Measurements from ENCODE around the gene TPP1. TPM values are rescaled to one million over a fixed set of nuclear protein-coding genes. Genes with fewer than 3 reads are reported as not detected.

Gene TPP1
- total RNA-seq, 1 donor from 2014 or later: 15.7 TPM

DNA sequence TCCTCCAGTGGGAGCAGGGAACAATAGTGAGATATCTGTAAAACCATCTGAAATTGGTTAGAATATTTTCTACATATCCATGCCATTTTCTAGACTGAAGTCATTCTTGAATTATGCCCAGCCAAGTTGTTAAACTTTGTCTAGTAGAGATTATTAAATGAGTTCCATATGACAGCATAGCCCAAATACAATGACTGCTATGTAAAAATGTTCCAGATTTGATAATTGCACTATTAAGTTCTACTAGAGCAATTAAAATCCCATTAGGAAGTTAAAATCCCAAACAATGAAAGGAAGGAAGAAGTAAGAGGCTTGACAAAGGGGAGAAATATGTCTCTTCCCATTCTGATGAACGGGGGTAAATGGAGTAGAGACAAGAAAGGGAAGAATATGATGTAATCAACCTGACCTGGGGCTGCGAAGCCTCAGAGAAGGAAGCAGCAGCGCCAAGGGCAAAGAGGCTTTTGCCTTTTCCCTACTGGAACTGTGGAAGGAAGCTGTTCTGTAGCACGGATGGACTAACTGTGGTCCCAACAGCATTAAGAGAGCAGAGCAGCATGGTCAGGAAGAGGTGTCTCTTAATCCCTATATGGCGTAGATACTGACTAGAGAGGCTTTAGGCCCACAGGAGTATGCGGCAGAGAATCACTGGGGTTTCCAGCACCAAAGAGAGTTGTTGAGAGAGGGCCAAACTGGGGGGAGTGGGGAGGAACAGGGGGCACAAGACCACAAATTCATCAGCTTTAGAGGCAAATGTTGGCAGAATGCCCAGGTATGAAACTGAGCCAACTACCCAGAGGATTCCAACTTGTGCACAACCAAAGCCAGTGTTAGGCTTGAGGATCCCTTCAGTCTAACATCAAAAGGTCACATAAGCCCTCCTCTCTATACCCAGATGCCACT is 42.5 kb downstream of the TPP1 start:
- Histone ChIP-seq H3K27ac (ENCODE audit: low read depth, low read length) (peak overlapping the region; percentile 9), H3K36me3 (ENCODE audit: control insufficient read depth in 3 of 3, insufficient read depth in 3 of 3, low read length in 3 of 3) (peaks cover 0 to 8% (median 0%) of the 10 kb centered on the region in 3 donors), H3K9me3 (ENCODE audit: control insufficient read depth in 3 of 3, low read length in 3 of 3) (no peaks in the 10 kb centered on the region), H3K4me3 (ENCODE audit: low read length in 3 of 3) (no peak overlapping the region), H3K27me3 (ENCODE audit: control insufficient read depth in 3 of 3, insufficient read depth in 3 of 3, low read length in 3 of 3) (no peaks in the 10 kb centered on the region), H3K4me1 (ENCODE audit: control insufficient read depth in 3 of 3, insufficient read depth in 3 of 3, low read length in 3 of 3) (peaks cover 0 to 15% (median 7%) of the 10 kb centered on the region in 3 donors), H3K9ac (ENCODE audit: low read depth in 1 of 3, low read length in 3 of 3) (no peak overlapping the region)

DNA sequence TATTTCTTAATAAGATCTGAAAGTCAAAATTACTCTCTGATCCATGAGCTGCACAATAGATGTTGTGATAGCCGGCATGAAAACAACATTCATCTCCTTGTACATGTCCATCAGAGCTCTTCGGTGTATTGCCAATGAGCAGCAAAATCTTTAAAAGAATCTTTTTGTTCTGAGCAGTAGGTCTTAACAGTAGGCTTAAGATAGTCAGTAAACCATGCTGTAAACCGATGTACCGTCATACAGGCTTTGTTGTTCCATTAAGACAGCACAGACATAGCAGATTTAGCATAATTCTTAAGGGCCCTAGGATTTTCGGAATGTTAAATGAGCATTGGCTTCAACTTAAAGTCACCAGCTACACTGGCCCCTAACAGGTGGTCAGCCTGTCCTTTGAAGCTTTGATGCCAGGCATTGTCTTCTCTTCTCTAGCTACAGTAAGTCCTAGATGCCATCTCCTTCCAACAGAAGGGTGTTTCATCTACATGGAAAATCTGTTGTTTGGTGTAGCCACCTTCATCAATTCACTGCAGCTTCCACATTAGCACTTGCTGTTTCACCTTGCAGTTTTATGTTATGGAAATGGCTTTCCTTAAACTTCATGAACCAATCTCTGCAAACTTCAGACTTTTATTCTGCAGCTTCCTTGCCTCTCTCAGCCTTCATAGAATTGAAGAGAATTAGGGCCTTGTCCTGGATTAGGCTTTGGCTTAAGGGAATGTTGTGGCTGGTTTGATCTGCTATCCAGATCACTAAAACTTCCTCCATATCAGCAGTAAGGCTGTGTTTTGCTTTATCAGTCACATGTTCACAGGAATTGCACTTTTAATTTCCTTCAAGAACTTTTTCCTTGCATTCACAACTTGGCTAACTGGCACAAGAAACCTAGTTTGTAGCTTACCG is 44.2 kb downstream of the TPP1 start:
- H3K36me3 ChIP-seq (ENCODE audit: control insufficient read depth in 3 of 3, insufficient read depth in 3 of 3, low read length in 3 of 3): peaks cover 0 to 4% (median 2%) of the 10 kb centered on the region in 3 donors
- H3K4me3 ChIP-seq (ENCODE audit: low read length in 3 of 3): no peak overlapping the region
- H3K9ac ChIP-seq (ENCODE audit: low read depth in 1 of 3, low read length in 3 of 3): no peak overlapping the region
- no peaks in the 10 kb centered on the region for H3K9me3 ChIP-seq (ENCODE audit: control insufficient read depth in 3 of 3, low read length in 3 of 3)
- H3K4me1 ChIP-seq (ENCODE audit: control insufficient read depth in 3 of 3, insufficient read depth in 3 of 3, low read length in 3 of 3): peaks cover 3 to 25% (median 18%) of the 10 kb centered on the region in 3 donors
- H3K27ac ChIP-seq (ENCODE audit: low read depth, low read length): no peak overlapping the region
- no peaks in the 10 kb centered on the region for H3K27me3 ChIP-seq (ENCODE audit: control insufficient read depth in 3 of 3, insufficient read depth in 3 of 3, low read length in 3 of 3)

DNA sequence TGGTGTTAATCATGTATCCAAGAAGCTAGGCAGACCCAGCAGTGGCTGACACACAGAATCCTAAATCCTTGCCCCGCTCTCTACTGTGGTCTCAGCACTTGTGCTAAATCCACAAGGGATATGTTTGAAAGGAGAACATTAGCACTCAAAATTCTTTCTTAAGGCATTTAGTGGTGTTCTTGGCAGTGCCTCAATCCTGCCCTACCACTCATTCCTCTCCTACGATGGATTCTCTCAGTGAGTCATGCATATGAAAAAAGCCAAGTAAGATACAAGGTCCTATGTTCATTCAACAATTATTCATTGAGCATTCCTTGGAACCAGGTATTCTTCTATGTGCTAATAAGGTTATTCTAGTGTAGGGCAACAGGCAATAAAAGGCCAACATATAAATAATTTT is 47.0 kb downstream of the TPP1 start:
- Histone ChIP-seq H3K4me1 (ENCODE audit: control insufficient read depth in 3 of 3, insufficient read depth in 3 of 3, low read length in 3 of 3) (peaks cover 12 to 36% (median 33%) of the 10 kb centered on the region in 3 donors), H3K27me3 (ENCODE audit: control insufficient read depth in 3 of 3, insufficient read depth in 3 of 3, low read length in 3 of 3) (no peaks in the 10 kb centered on the region), H3K9ac (ENCODE audit: low read depth in 1 of 3, low read length in 3 of 3) (no peak overlapping the region), H3K27ac (ENCODE audit: low read depth, low read length) (no peak overlapping the region), H3K4me3 (ENCODE audit: low read length in 3 of 3) (no peak overlapping the region), H3K9me3 (ENCODE audit: control insufficient read depth in 3 of 3, low read length in 3 of 3) (no peaks in the 10 kb centered on the region), H3K36me3 (ENCODE audit: control insufficient read depth in 3 of 3, insufficient read depth in 3 of 3, low read length in 3 of 3) (peaks cover 0 to 2% (median 0%) of the 10 kb centered on the region in 3 donors)

DNA sequence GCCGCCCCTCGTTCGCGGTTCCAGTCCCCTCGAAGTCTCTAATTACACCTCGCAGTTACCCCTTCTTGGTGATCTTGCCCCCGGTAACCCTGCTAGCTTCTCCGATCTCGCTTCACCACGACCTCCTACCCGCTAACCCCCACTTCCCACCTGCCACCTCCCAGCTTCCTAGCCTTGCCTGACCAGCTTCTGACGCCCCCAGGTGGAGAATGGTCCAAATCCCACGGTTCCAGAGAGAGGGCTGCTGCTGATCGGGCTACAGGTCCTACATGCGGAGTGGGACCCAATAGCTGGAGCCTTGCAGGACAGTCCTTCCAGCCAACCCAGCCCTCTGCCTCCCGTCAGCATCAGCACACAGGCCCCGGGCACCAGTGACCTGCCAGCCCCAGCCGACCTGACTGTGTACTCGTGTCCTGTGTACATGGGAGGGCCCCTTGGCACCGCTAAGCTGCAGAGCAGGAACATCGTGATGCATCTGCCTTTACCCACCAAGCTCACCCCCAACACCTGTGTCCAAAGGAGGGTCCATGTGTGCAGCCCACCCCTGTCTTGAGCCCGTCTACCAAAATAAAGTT is 47.7 kb downstream of the TPP1 start:
- Histone ChIP-seq H3K27me3 (ENCODE audit: control insufficient read depth in 3 of 3, insufficient read depth in 3 of 3, low read length in 3 of 3) (no peaks in the 10 kb centered on the region), H3K4me3 (ENCODE audit: low read length in 3 of 3) (peak overlapping the region in 1 of 3 donors; percentile 54), H3K4me1 (ENCODE audit: control insufficient read depth in 3 of 3, insufficient read depth in 3 of 3, low read length in 3 of 3) (peaks cover 12 to 37% (median 36%) of the 10 kb centered on the region in 3 donors), H3K36me3 (ENCODE audit: control insufficient read depth in 3 of 3, insufficient read depth in 3 of 3, low read length in 3 of 3) (peaks cover 0 to 2% (median 0%) of the 10 kb centered on the region in 3 donors), H3K9me3 (ENCODE audit: control insufficient read depth in 3 of 3, low read length in 3 of 3) (no peaks in the 10 kb centered on the region), H3K27ac (ENCODE audit: low read depth, low read length) (no peak overlapping the region), H3K9ac (ENCODE audit: low read depth in 1 of 3, low read length in 3 of 3) (no peak overlapping the region)

DNA sequence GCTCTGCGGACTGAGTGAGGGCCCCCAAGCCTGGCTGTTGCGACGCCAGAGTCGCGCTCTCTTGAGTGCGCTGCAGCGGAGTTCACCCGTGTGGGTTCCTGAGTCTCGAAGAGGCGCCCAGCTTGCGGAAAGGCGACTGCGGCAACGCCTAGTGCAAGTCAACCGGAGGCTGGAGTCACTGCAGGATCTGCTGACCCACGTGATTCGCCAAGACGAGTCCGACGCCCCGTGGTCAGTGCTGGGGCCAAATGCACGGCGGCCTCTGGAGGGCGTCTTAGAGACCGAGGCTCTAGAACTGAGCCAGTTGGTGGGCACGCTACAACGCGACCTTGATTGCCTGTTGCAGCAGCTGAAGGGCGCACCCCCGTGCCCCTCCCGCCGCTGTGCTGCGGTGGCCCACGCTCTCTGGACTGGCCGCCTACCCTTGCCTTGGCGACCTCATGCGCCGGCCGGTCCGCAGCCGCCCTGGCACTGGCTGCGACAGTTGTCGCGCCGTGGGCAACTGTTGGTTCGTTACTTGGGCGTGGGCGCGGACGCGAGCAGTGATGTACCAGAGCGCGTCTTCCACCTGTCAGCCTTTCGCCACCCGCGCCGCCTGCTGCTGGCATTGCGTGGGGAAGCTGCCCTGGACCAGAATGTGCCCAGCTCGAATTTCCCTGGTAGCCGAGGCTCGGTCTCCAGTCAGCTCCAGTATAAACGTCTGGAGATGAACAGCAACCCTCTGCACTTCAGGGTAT is 48.4 kb downstream of the TPP1 start:
- H3K9me3 ChIP-seq (ENCODE audit: control insufficient read depth in 3 of 3, low read length in 3 of 3): no peaks in the 10 kb centered on the region
- H3K27me3 ChIP-seq (ENCODE audit: control insufficient read depth in 3 of 3, insufficient read depth in 3 of 3, low read length in 3 of 3): no peaks in the 10 kb centered on the region
- H3K9ac ChIP-seq (ENCODE audit: low read depth in 1 of 3, low read length in 3 of 3): peak overlapping the region in 1 of 3 donors; percentile 45
- no peak overlapping the region for H3K27ac ChIP-seq (ENCODE audit: low read depth, low read length)
- H3K4me3 ChIP-seq (ENCODE audit: low read length in 3 of 3): peak overlapping the region in 2 of 3 donors; percentile 23 to 54
- H3K4me1 ChIP-seq (ENCODE audit: control insufficient read depth in 3 of 3, insufficient read depth in 3 of 3, low read length in 3 of 3): peaks cover 12 to 42% (median 39%) of the 10 kb centered on the region in 3 donors
- peaks cover 0 to 2% (median 0%) of the 10 kb centered on the region in 3 donors for H3K36me3 ChIP-seq (ENCODE audit: control insufficient read depth in 3 of 3, insufficient read depth in 3 of 3, low read length in 3 of 3)

DNA sequence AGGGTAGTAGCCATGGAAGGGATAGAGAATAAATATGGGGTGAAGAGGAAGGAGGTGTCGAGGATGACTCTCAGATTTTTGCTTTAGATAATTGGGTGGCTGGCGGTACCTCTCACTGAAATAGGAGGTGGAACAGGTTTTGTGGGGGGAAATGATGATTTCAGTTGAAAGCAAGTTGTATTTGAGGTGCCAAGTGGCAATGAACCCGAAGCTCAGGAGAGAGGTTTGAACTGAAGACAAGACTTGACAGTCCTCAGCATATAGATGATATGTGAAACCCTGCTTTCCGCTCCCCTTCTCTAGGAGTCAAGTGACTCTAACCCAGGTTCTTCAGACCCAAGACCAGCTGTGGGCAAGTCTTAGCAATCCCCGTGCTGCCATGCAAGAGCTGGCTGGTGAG is 49.5 kb downstream of the TPP1 start:
- H3K27me3 ChIP-seq (ENCODE audit: control insufficient read depth in 3 of 3, insufficient read depth in 3 of 3, low read length in 3 of 3): no peaks in the 10 kb centered on the region
- no peak overlapping the region for H3K4me3 ChIP-seq (ENCODE audit: low read length in 3 of 3)
- H3K9me3 ChIP-seq (ENCODE audit: control insufficient read depth in 3 of 3, low read length in 3 of 3): no peaks in the 10 kb centered on the region
- H3K27ac ChIP-seq (ENCODE audit: low read depth, low read length): no peak overlapping the region
- H3K4me1 ChIP-seq (ENCODE audit: control insufficient read depth in 3 of 3, insufficient read depth in 3 of 3, low read length in 3 of 3): peaks cover 12 to 42% (median 39%) of the 10 kb centered on the region in 3 donors
- H3K36me3 ChIP-seq (ENCODE audit: control insufficient read depth in 3 of 3, insufficient read depth in 3 of 3, low read length in 3 of 3): peaks cover 1 to 2% (median 2%) of the 10 kb centered on the region in 3 donors
- no peak overlapping the region for H3K9ac ChIP-seq (ENCODE audit: low read depth in 1 of 3, low read length in 3 of 3)

DNA sequence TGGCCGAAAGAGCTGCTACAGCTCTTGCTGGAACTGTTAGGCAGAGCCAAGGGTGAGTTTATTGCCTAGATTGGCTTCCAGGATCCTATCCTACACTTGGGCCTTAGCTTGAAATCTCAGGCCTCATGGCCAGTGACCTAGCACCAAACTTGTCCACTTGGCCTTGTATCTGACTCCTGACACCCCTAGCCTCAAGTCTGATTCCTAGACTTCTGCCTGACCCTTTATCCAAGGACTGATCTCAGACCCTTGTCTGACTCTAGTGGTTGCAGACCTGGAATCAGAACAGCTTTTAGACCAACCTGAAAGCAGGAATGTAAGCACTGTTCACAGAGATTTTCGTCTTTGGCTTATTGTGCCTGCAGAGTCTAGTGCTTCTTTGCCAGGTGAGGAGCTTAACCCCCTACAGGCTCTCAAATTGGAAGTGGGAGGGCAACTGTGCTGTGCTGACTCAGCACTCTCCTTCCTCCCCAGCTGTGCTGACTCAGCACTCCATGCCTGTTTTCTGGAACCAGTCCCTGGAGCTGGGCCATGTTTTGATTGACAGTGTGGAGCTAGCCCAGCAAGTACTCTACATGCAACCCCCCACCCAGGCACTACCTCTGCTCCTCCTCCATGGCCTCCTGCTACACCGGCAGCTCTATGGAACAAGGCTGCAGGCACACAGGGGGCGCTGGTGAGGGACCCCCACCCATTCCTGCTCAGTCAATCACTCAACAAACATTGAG is 50.9 kb downstream of the TPP1 start:
- H3K27me3 ChIP-seq (ENCODE audit: control insufficient read depth in 3 of 3, insufficient read depth in 3 of 3, low read length in 3 of 3): no peaks in the 10 kb centered on the region
- no peak overlapping the region for H3K9ac ChIP-seq (ENCODE audit: low read depth in 1 of 3, low read length in 3 of 3)
- peaks cover 2 to 12% (median 5%) of the 10 kb centered on the region in 3 donors for H3K36me3 ChIP-seq (ENCODE audit: control insufficient read depth in 3 of 3, insufficient read depth in 3 of 3, low read length in 3 of 3)
- H3K4me3 ChIP-seq (ENCODE audit: low read length in 3 of 3): no peak overlapping the region
- peaks cover 12 to 42% (median 39%) of the 10 kb centered on the region in 3 donors for H3K4me1 ChIP-seq (ENCODE audit: control insufficient read depth in 3 of 3, insufficient read depth in 3 of 3, low read length in 3 of 3)
- no peaks in the 10 kb centered on the region for H3K9me3 ChIP-seq (ENCODE audit: control insufficient read depth in 3 of 3, low read length in 3 of 3)
- peak overlapping the region; percentile 76 for H3K27ac ChIP-seq (ENCODE audit: low read depth, low read length)

DNA sequence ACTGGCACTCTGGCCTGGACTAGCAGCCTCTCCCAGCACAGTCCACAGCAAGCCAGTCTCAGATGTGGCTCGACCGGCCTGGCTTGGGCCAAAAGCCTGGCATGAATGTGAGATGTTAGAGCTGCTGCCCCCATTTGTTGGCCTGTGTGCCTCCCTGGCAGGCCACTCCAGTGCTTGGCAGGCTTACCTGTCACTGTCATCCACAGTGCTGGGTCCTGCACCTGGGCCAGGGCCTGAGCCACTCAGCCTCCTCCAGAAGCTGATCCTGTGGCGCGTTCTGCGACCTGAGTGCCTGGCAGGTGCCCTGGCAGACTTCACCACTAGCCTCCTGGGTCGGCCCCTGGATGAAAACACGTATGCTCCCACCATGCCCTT is 51.9 kb downstream of the TPP1 start:
- Histone ChIP-seq H3K27ac (ENCODE audit: low read depth, low read length) (peak overlapping the region; percentile 76), H3K9me3 (ENCODE audit: control insufficient read depth in 3 of 3, low read length in 3 of 3) (no peaks in the 10 kb centered on the region), H3K36me3 (ENCODE audit: control insufficient read depth in 3 of 3, insufficient read depth in 3 of 3, low read length in 3 of 3) (peaks cover 2 to 14% (median 5%) of the 10 kb centered on the region in 3 donors), H3K27me3 (ENCODE audit: control insufficient read depth in 3 of 3, insufficient read depth in 3 of 3, low read length in 3 of 3) (no peaks in the 10 kb centered on the region), H3K4me3 (ENCODE audit: low read length in 3 of 3) (peak overlapping the region in 1 of 3 donors; percentile 22), H3K4me1 (ENCODE audit: control insufficient read depth in 3 of 3, insufficient read depth in 3 of 3, low read length in 3 of 3) (peaks cover 12 to 42% (median 39%) of the 10 kb centered on the region in 3 donors), H3K9ac (ENCODE audit: low read depth in 1 of 3, low read length in 3 of 3) (peak overlapping the region in 2 of 3 donors; percentile 11 to 60)
